DOHH2 (cell line): ENCODE data around the gene WDR27.

Experiments
- EZH2phosphoT487 ChIP-seq: fragments of 200-600 bp; sonication (generic); IDR thresholded peaks from 2 replicates; pipeline ENCODE4 v1.6.1; 2017; ENCODE audit warnings: borderline replicate concordance, mild to moderate bottlenecking, antibody characterized with exemption, low read length, moderate library complexity, mixed read lengths
- TF ChIP-seq, protein P1 (sequence below): fragments of 200-600 bp; sonication (generic); IDR thresholded peaks from one replicate; pipeline ENCODE4 v1.5.1; 2014; ENCODE audit warnings: antibody characterized with exemption, mild to moderate bottlenecking, low read depth, low read length; ENCODE audit not compliant: poor library complexity, severe bottlenecking

DNA sequence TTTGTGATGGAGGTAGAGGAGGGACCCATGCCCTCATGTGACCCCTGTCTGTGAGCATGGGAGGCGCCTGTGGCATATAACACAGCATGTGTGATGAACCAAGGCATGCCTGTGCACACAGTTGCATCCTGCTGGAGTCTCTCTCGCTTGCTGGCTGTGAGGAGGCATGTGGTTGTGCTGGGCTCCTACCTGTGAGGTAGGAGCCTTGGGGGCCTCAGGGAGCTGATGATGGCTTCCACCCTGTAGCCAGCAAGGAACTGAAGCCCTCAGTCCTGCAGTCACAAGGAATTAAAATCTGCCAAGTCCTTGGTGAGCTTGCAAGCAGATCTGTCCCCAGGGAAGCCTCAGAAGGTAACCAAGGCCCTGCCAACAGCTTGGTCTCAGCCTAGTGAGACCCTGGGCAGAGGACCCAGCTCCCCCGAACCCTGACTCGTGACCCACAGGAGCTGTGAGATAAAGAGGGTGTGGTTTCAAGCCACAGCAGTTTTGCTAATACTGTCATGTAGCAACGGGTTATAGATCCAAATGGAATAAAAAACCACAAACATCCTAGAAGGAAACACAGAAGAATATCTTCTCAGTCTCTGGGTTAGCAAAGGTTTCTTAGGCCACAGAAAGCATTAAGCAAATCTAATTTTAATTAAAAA, 145.7 kb downstream of the WDR27 start:
- TF ChIP-seq, protein P1, sequence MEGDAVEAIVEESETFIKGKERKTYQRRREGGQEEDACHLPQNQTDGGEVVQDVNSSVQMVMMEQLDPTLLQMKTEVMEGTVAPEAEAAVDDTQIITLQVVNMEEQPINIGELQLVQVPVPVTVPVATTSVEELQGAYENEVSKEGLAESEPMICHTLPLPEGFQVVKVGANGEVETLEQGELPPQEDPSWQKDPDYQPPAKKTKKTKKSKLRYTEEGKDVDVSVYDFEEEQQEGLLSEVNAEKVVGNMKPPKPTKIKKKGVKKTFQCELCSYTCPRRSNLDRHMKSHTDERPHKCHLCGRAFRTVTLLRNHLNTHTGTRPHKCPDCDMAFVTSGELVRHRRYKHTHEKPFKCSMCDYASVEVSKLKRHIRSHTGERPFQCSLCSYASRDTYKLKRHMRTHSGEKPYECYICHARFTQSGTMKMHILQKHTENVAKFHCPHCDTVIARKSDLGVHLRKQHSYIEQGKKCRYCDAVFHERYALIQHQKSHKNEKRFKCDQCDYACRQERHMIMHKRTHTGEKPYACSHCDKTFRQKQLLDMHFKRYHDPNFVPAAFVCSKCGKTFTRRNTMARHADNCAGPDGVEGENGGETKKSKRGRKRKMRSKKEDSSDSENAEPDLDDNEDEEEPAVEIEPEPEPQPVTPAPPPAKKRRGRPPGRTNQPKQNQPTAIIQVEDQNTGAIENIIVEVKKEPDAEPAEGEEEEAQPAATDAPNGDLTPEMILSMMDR = no peak
- TF ChIP-seq EZH2phosphoT487 = no peak
